ENCODE results near the gene NXNL1. TPM values are rescaled to one million over a fixed set of nuclear protein-coding genes. Genes with fewer than 3 reads are reported as not detected.

Gene NXNL1
- total and polyA plus RNA-seq, 9 of the 15 experiments (the other 6 are each of a cell fraction or from before 2014, with no cell fraction given): not detected

DNA sequence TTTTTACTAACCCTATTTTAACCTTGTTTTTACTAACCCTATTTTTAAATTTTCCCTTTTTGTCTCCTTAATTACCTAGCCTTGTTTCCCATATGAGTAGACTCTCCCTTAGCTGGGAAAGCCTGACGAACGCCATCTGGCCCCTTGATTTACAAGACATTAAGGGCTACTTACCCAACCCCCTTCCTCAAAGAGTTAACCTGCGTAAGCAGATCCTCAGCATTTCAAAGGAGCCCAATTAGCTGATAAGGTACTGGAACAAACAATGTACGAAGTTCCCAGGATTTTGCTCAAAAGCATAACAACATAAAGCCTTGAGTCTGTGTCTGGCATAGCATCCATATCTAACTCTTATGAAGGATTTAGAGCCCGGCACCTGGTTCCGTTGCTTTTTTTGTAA lies 45.6 kb downstream of the NXNL1 start:
- no peaks in the 10 kb centered on the region for H3K9me1 ChIP-seq (ENCODE audit: control insufficient read depth, insufficient read depth, low read length)
- H4K20me1 ChIP-seq (replicated peaks; ENCODE audit: control insufficient read depth, insufficient read depth, low read length): no peaks in the 10 kb centered on the region
- ChIA-PET CTCF (ENCODE audit: low intra/inter-chr PET ratio) (no interaction called here), POLR2A (interaction anchor here (0.6 to 3.8 kb wide), 2 partner anchors 9 to 36 kb away, joined by 3 to 17 read pairs; partner anchors contain the start of gene BST2)
- no peak overlapping the region for H3K27ac ChIP-seq (ENCODE audit: extremely low read depth, low read depth, low read length)
- intact Hi-C loops (cut with micrococcal nuclease): no loop called here
- H3K4me1 ChIP-seq (replicated peaks in 1 of 2; ENCODE audit: control insufficient read depth in 2 of 2, insufficient read depth in 2 of 2, low read length in 2 of 2): peaks cover 6 to 7% of the 10 kb centered on the region in 2 experiments; a peak in 3 of 5 replicates
- no peak overlapping the region for H3K9ac ChIP-seq (ENCODE audit: insufficient read depth in 1 of 2, low read depth in 2 of 2, low read length in 2 of 2)
- no peak overlapping the region for H3K4me2 ChIP-seq (ENCODE audit: insufficient read depth, low read length)
- H3K4me3 ChIP-seq: no peak overlapping the region
- in situ Hi-C loops (cut with MboI): no loop called here
- DNase-seq (ENCODE audit: extremely low read depth in 1 of 4, low spot score in 3 of 4) (no peak), ATAC-seq (no peak), FAIRE-seq (no peak)
- H2AFZ ChIP-seq (ENCODE audit: low read depth, low read length): no peak overlapping the region
- 82% methylated on average over 6 of the region's 6 CpGs for WGBS (ENCODE audit: insufficient coverage, low coverage, missing lambda C conversion rate)
- TSS peak; percentile 38 for BruUV-seq (replicated peaks)
- no peaks in the 10 kb centered on the region; the same call in 2 of the 3 replicates for H3K79me2 ChIP-seq (ENCODE audit: control insufficient read depth, insufficient read depth, low read length)
- TF ChIP-seq, protein P1, sequence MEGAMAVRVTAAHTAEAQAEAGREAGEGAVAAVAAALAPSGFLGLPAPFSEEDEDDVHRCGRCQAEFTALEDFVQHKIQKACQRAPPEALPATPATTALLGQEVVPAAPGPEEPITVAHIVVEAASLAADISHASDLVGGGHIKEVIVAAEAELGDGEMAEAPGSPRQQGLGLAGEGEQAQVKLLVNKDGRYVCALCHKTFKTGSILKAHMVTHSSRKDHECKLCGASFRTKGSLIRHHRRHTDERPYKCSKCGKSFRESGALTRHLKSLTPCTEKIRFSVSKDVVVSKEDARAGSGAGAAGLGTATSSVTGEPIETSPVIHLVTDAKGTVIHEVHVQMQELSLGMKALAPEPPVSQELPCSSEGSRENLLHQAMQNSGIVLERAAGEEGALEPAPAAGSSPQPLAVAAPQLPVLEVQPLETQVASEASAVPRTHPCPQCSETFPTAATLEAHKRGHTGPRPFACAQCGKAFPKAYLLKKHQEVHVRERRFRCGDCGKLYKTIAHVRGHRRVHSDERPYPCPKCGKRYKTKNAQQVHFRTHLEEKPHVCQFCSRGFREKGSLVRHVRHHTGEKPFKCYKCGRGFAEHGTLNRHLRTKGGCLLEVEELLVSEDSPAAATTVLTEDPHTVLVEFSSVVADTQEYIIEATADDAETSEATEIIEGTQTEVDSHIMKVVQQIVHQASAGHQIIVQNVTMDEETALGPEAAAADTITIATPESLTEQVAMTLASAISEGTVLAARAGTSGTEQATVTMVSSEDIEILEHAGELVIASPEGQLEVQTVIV (CRISPR knock-in tag; IDR thresholded peaks at IDR 0.05; ENCODE audit: borderline replicate concordance): no peak
- no peak for TF ChIP-seq RFX1 (IDR thresholded peaks at IDR 0.05)
- TF ChIP-seq KAT2B (IDR thresholded peaks at IDR 0.05; ENCODE audit: low read depth, low read length): no peak
- no peak for TF ChIP-seq KHSRP (IDR thresholded peaks at IDR 0.05)
- TF ChIP-seq ZNF134 (CRISPR knock-in tag; conservative IDR thresholded peaks at IDR 0.05): no peak
- TF ChIP-seq, protein P2, sequence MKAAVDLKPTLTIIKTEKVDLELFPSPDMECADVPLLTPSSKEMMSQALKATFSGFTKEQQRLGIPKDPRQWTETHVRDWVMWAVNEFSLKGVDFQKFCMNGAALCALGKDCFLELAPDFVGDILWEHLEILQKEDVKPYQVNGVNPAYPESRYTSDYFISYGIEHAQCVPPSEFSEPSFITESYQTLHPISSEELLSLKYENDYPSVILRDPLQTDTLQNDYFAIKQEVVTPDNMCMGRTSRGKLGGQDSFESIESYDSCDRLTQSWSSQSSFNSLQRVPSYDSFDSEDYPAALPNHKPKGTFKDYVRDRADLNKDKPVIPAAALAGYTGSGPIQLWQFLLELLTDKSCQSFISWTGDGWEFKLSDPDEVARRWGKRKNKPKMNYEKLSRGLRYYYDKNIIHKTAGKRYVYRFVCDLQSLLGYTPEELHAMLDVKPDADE (conservative IDR thresholded peaks at IDR 0.05; ENCODE audit: control insufficient read depth, low read depth, low read length): no peak
- TF ChIP-seq RBM17 (IDR thresholded peaks at IDR 0.05; ENCODE audit: borderline replicate concordance, low read depth, low read length): no peak
- TF ChIP-seq RB1 (IDR thresholded peaks at IDR 0.05; ENCODE audit: low read depth): no peak
- no peak for TF ChIP-seq FOXM1 (IDR thresholded peaks at IDR 0.05; ENCODE audit: low read depth)
- TF ChIP-seq FOXM1 (CRISPR knock-in tag; IDR thresholded peaks at IDR 0.05; ENCODE audit: low read depth): no peak
- H3K36me3 ChIP-seq (ENCODE audit: control insufficient read depth, insufficient read depth, low read length): peaks cover 29% of the 10 kb centered on the region; the same call in 1 of the 3 replicates
- H3K9me3 ChIP-seq (replicated peaks; ENCODE audit: control insufficient read depth, insufficient read depth, low read depth, low read length): no peaks in the 10 kb centered on the region
- no peaks in the 10 kb centered on the region for H3K27me3 ChIP-seq (ENCODE audit: control insufficient read depth in 2 of 2, insufficient read depth in 2 of 2, low read length in 2 of 2)
